Right lung (tissue), 5 donors: ENCODE data around the gene CIAO3. TPM values are rescaled to one million over a fixed set of nuclear protein-coding genes. Genes with fewer than 3 reads are reported as not detected.
A peak's percentile ranks its signal among the peaks of the same experiment; 100 is the strongest.
"Not testable (repeated sequence)": the region's sequence is repeated elsewhere in the genome, so short reads cannot be mapped to it uniquely, and the experiment has no call there.

Experiments used
- DNase-seq, 2 donors: peaks; one replicate each; pipeline ENCODE4 v3.0.0-alpha.2; 2013
- polyA plus RNA-seq, 5 donors: library from polyadenylated mRNA; unstranded; fragments of 120-200 nt; gene quantifications; one replicate each; pipeline versions ENCODE4 v1.2.1 to v1.2.3, GENCODE V29; 2013; ENCODE audit warnings: inconsistent platforms in 1 of 5, low replicate concordance in 1 of 5; ENCODE audit not compliant: insufficient read length in 5 of 5, insufficient read depth in 1 of 5

Gene CIAO3
- polyA plus RNA-seq, 5 donors, result 16.2 to 25.7 (median 16.8) TPM

DNA sequence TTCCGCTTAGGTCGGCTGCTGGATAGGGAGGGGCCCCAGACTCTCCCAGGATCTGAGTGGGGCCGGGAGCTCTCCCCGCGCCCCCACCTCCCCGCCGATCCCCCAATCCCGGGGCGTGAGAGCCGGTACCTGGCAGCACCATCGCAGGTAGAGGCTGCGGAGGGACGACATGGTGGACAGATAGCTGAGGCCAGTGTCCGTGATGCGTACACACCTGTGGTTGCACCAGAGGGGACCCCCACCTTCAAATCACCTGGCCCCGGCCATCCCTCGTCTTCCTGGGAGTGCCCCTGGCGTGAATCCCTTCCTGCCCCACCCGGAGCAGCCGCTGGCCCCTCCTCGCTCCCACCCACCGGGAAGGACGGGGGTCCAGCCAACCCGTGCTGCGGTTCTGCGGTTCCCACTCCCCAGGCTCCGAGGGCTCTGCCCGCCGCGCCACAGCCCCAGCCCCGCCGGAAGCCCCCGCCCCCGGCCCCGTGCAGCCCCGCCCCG, 45.9 kb downstream of the CIAO3 start:
- no peak for DNase-seq

DNA sequence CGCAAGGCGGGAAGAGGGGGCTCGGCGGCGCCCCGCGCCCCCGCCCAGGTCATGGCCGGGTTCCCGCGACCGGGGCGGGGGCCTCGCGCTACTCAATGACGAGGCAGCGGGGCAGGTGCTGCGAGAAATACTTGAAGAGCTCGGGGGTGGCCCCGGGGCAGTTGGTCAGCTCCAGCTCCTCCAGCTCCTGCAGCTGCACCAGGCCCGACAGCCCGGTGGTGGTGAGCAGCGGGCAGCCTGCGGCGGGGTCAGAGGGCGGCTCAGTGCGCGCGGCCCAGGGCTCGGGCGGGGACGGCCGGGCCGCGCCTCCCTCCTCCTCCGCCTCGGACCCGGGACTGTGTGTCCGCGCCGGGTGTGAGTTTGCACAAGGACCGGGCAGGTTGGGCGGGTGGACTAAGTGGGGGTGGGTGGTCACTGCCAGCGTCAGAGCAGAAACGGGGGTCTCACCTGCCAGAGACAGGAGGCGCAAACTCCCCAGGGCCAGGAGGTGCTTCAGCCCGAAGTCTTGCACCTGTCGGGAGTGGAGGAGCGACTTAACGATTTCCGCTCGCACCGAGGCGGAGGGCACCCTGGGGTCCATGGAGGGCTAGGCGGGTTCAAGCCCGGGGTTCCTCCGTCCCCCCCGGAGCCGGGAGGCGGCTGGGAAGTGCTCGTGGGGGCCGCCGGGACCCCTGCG, 46.5 kb downstream of the CIAO3 start:
- DNase-seq, result no peak

- DNase-seq, result no peak
These were observed 47.0 kb downstream of the CIAO3 start for GRCh38 chr16:693766-694165.

- DNase-seq, result no peak
These were observed 47.4 kb downstream of the CIAO3 start for GRCh38 chr16:693364-693763.

DNA sequence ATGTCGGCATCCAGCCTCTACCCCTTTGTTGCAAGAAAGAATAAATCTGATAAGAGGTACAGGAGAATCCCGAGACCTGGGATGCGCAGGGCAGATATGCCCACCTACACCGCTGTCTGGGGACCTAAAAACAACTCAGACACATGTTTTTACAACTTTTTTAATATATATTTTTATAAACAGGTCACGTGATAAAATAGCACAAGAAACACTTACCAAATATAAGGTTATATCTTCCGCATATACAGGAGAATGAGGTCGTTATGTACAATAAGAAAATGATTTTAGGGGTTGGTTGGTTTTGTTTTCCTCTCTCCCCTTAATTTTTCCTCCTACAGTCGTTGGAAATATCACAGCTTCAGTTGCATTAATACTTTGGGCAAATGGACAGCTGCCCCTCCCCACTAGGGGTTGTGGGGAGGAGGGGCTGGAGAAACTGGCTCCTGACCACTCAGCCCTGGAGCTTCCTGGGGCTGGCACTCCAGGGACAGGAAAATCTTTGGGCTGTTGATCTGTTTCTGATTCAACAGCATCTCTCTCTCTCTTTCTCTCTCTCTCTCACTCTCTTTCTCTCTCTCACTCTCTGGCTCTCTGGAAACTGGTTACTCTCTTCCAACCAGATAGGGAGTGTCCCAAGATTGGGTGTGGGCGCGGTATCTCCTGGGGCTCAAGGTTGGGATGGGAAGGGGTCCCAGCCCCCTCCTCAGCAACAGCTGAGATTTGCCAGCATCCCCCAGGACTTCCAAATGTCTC, 48.3 kb downstream of the CIAO3 start:
- DNase-seq, result no peak

DNA sequence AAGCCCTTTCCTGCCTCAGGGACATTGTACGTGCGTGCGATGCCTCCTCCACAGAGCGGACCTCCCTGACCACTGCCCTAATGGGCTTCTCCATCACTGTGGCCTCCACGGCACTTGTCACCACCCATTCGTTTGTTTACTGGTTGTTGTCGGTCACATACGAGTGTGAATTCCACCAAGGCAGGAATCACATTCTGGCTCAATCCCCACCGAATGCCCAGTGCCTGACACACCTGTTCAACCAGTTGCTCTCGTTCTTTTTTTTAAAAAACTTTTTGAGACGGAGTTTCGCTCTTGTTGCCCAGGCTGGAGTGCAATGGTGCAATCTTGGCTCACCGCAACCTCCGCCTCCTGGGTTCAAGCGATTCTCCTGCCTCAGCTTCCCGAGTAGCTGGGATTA, 49.6 kb downstream of the CIAO3 start:
- DNase-seq, result not testable (repeated sequence)

- DNase-seq, result no peak
These were observed 51.5 kb downstream of the CIAO3 start for GRCh38 chr16:689175-689897.

GRCh38 chr16:687499-687898, 53.3 kb downstream of the CIAO3 start:
- no peak for DNase-seq

- no peak for DNase-seq
These were observed 54.1 kb downstream of the CIAO3 start for GRCh38 chr16:686459-687260.

DNA sequence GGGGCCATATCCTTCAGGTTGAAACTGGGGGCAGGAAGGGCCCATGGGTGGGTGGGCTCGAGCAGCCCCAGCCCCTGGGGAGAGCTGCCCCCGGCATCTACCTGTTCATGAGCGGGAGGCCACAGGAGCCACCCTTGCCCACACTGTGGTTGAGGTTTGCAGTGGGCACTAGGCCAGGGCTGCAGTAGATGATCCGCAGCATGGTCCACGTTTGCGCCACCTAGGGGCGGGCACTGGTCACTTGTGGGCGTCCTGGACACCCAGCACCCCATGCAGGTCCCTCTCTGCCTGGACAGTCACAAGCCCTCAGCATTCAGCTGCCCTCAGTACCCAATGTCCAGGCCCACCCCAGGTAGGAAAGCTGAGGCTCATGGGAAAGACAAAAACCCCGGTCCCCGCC, 54.8 kb downstream of the CIAO3 start:
- no peak for DNase-seq

GRCh38 chr16:684961-685696, 55.7 kb downstream of the CIAO3 start:
- DNase-seq, result no peak

GRCh38 chr16:684071-684794, 56.6 kb downstream of the CIAO3 start, which contains the start of gene JMJD8:
TSS of gene JMJD8 (minus strand) at chr16:684334. CDS start at chr16:684319, 15 bp downstream.
- peak; percentile 93 for DNase-seq

DNA sequence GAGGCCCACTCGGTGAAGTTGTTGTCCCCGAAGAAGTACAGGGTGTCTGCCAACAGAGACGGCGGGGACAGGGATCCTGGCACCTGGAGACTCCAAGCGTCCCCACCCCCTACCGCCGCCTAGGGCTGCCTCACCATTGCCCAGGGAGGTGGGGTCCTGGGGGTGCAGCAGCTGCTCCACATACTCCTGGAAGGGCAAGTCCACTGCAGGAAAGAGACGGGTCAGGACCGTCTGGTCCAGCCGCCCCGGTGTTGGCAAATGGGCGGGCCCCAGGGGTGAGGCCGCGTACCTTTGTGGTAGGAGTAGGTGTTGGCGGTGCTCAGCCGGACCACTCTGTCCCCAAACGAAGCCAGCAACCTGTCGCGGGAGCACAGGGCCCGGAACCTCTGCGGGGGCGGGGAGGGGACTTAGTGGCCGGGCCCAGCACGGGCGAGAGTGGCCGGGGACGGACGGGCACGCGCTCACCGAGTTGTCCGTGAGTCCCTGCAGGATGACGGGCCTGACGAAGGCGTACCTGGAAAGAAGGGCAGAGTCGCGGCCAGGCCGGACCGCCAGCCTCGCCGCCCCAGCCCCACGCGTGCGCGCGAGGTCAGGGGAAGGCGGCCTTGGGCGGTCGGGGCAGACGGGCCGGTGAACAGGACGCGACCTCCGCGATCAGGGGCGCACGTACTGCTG, 57.3 kb downstream of the CIAO3 start:
- no peak for DNase-seq

DNA sequence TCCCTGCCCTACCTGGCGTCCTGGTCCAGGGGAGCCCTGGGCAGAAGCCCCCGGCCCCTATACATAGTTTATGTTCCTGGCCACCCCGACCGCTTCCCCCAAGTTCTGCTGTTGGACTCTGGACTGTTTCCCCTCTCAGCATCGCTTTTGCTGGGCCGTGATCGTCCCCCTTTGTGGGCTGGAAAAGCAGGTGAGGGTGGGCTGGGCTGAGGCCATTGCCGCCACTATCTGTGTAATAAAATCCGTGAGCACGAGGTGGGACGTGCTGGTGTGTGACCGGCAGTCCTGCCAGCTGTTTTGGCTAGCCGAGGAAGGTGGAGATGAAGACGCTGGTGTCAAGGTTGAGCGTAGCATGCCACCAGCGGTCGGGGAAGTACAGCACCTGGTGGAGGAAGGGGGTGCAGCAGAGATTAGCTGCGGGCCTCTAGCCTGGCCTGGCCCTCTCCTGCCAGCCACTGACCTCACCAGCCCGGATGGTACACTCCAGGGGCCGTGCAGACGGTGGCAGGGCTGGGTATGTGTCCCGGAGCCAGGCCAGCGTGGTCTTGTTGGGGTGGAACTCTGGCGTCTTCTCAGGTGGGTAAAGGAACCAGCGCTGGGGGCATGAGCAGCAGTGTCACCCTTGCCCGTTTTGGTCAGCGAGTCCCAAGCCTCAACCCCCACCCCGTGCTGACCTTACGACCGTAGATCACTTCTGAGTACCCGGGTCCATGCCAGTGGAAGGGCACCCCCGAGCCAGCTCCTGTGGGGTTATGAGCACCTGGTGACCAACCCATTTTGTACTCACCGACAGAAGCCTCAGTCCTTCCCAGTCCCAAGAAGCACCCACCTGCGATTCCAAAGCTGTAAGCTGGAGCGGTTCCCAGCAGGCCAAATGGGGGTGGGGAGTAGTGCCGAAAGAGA, 58.1 kb downstream of the CIAO3 start:
- DNase-seq, result no peak

- no peak for DNase-seq
These were observed 58.9 kb downstream of the CIAO3 start for GRCh38 chr16:681746-682427.

DNA sequence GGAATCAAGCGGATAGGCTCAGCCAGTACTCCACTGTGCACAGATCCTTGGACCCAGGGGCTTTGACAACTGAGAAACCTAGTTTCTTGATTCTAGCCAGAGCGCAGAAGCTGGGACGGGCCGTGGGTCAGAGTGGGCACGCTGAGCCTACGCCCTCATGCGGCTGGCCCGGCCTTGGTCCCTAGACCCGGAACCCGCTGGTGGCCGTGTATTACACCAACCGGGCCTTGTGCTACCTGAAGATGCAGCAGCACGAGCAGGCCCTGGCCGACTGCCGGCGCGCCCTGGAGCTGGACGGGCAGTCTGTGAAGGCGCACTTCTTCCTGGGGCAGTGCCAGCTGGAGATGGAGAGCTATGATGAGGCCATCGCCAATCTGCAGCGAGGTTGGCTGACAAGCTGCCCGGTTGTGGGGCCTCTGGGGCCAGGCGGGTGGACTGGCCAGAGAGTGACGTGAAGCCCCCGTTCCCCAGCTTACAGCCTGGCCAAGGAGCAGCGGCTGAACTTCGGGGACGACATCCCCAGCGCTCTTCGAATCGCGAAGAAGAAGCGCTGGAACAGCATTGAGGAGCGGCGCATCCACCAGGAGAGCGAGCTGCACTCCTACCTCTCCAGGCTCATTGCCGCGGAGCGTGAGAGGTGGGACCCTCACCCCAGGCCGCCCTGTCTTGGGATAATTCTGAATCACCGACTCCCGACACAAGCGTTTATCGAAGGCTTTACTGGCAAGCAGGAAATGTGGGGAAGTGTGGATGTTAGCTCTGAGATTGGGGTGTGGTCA, 59.6 kb downstream of the CIAO3 start:
- DNase-seq, result no peak

DNA sequence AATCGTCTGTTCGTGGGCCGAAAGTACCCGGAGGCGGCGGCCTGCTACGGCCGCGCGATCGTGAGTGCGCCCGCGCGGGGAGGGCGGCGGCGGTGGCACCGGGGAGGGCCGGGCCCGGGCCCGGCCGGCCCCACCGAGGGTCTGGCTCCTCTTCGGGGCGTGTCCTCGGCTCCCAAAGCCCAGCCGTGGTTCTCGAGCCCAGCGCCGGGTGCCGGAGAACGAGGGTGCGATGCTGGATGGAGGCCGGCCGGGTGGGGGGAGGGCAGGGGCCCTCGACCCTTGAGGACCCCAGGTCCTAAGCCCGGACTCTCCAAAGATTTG, 60.2 kb downstream of the CIAO3 start:
- DNase-seq, result no peak
